NCI-H2196 treated with DMSO at 0.1 percent for 48 hours (cell line): ENCODE data around the gene NAALAD2.
"Not testable (repeated sequence)": the region's sequence is repeated elsewhere in the genome, so short reads cannot be mapped to it uniquely, and the experiment has no call there.

Source experiments
- DNase-seq: peaks from one replicate; lab custom pipeline; 2025; ENCODE audit not compliant: unreplicated experiment; lab: John Stamatoyannopoulos, UW

The NAALAD2 gene

DNA sequence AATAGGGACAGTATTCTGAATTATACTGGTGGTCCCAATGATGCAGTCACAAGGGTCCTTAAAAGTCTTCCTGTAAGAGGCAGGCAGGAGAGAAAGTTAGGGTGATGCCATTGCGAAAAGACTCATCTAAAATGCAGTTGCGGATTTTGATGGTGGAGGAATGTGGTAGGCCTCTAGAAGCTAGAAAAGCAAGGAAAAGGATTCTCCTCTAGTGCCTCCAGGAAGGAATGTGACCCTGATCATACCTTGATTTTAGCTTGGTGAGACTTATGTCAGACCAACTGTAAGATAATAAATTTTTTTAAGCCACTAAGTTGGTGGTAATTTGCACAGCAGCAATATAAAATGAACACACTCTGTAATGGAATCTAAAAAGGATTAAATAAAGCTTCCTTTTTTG lies 54.5 kb downstream of the NAALAD2 start:
- DNase-seq = no peak

- DNase-seq = no peak
Observed at GRCh38 chr11:90192869-90193582, 58.6 kb downstream of the NAALAD2 start.

GRCh38 chr11:90197377-90197776 lies 62.9 kb downstream of the NAALAD2 start:
- no peak for DNase-seq

DNA sequence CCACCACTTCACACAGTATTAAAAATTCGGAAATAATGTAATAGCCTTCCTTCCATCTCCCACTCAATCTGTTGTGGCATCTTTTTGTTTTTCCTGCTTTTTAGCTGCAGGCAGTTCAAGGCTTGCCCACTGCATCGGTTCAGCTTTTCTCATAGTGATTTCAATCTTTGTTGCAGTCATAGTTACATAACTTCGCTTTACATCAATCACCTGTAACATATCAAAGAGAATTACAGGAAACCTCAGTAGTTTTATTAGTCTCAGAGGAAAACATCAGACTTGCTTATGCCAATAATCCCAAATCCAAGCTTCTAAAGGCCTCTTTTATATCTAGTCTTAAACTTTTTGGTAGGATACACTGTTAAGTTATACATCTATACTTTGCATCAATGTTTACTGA lies 67.9 kb downstream of the NAALAD2 start:
- DNase-seq = no peak

- no peak for DNase-seq
Observed at GRCh38 chr11:90204407-90204806, 69.9 kb downstream of the NAALAD2 start.

DNA sequence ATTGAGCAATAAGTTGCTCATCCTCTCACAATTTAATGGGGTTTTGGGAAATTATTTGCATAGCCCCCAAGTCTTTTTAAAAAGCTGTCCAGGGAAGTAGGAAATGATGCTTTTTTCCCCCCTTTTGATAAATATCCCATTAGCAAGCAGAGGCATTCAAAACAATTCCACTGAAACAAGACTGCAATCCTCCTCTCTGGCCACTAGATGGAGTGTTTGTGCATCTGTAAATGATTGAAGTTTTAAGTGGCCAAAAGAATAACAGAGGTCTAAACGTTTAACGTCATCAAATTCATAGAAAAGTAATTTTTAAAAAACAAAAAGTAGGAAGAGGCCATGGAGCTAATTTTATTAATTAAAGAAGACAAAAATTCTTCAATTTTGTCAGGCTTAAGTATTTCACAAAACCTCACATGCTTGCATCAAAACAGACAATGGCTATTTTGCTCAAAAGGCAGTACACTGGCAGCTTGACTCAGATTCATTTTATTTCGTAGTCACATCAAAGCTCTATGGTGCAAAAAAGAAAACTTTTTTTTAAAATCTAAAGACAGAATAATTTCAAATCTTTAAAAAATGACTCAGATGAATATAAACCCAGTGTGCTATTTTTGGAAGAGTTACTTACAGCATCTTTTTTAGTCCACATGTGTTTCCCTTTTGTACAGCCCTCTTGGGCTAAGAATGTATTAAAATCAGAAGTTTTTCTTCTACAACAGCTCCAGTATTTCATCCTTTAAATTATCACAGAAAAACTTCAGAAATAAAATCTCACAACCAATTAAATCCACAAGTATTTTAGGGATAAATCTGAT lies 70.6 kb downstream of the NAALAD2 start:
- DNase-seq = peak; percentile 52

GRCh38 chr11:90207992-90208391 lies 73.5 kb downstream of the NAALAD2 start:
- DNase-seq = not testable (repeated sequence)

DNA sequence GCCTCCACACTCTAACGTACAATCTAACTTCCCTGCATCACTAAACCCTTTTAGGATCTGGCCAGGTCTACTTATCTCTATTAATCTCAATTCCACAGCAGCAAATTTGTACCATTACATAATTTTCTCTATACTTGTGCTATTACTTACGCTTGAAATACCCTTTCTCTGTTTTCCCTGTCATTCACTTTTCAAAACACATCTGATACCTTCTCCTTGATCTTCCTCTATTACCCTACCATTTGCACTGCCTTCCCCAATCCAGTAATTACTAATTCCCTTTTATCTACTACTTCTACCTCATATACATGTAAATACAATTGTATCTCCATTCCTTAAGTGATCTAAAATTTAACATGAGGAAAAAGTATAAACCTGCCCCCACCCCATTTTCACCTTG lies 74.4 kb downstream of the NAALAD2 start:
- no peak for DNase-seq

GRCh38 chr11:90213322-90213721 lies 78.9 kb downstream of the NAALAD2 start:
- DNase-seq = no peak

DNA sequence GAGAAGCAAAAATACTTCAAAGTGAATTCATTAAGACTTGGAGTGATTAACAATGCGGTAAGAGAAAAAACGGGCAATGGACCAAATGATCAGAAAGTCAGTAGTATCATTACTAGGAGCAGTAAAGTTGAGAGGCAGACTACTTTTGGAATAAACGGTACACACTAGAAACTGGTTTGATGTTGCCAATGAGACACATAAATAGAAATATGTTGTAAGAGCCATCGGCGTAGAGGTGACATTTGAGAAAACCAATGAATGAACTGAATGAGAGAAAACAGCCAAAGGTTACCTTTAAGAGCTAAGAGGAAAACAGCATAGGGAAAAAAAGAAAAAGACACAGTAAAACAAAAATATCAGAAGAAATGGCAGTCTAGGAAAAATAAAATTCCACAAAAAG lies 82.1 kb downstream of the NAALAD2 start:
- DNase-seq = no peak

DNA sequence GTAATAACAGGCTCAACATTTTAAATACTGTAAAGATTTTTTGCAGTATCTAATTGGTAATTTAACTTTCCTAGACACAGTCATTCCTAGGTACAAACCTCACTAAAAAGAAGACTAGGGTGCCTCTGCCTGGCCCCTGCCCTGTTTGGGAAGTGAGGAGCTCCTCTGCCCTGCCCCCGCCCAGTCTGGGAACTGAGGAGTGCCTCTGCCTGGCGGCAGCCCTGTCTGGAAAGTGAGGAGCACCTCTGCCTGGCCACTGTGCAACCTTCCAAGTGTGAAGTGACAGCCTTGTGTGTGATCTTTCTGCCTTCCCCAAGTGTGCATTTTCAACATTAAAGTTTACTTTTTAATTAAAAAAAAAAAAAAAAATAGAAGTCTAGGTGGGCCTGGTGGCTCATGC lies 84.1 kb downstream of the NAALAD2 start:
- DNase-seq = no peak

DNA sequence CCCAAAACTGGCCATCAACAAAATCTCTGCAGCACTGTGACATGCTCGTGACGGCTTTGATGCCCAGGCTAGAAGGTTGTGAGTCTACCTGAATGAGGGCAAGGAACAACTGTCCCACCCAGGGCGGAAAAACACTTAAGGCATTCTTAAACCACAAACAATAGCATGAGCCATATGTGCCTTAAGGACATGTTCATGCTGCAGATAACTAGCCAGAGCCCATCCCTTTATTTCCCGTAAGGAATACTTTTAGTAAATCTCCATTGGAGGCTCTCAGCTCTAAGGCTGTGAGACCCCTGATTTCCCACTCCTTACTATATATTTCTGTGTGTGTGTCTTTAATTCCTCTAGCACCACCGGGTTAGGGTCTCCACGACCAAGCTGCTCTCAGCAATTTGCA lies 85.0 kb downstream of the NAALAD2 start:
- no peak for DNase-seq

DNA sequence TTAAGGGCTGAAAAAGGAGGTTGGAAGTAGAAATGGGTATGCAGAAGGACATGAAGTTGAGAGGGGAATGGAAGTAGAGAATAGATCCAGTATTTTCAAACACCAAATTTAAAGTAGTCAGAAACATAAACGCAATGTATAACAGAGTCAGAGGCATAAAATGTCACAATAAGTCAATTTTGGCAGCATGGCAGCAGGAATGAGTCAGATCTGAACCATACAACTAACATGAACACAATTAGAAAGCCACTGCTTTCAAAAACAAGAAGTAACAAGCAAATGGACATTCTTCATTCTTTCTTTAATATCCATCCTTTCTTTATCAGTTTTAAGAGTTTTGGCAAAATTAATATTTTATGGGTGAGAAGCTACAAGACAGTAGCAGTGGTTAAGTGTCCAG lies 85.9 kb downstream of the NAALAD2 start:
- no peak for DNase-seq

DNA sequence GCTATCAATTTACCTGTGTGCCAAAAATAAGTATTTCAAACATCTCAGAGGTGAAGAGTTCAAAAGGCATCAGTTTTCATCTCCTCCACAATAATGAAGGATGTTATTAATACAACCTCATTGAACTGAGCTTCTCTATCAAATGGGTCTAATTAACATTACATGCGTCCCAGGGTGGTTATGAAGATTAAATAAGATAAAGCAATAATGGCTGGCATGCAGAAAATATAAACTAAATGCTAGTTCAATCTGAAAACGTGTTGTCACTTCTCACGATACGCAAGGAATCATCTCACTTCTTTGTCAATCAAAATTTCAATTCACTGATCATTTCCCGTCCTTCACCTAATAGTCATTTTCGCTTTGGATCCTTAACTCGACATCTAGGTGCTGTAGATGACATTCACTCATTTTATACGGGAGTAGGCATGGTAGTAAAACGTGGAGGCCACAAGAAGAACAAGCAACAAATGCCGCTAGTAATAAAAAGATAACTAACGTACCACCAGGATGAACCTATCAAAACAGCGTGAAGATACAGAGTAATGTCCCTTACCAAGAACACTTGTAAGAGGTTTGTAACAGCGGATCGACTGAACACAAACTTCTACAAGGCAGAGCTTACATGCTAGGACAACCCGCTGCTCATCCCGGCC lies 87.5 kb downstream of the NAALAD2 start:
- no peak for DNase-seq

DNA sequence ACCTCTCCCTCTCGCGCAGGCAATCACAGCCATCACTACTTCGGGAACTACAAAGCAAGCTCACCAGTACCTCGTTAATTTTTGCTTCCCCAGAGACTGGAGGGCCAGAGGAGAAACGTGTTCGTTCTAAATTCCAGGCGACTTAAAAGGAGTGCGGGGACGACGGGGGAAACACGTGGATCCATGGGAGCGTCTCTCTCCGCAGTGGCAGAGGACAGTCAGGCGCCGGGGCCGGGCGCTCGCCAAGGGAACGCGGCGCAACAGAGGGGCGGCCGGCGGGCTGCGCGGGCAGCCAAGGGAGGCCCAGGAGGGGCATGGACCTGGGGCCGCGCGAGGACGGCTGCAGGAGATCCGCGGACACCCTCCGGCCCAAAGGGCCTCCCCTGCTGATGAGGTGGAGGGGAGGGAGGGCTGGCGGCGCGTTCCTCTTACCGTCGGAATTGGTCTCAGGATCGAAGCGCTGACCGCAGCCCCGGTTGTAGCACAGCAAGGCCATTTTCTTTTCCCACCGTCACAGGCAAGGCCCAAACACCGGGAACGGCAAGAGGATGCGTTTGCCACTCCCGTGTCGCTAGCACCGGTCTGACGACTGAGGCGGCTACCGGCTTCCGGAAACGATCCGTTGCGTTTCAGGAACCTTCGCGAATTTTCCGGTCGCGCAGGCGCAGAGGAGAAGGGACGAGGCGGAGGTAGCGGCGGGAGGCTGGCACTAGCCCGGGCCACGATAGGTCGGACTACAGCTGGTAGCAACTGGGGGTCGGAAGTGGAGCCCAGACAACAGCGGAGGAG lies 88.2 kb downstream of the NAALAD2 start, which contains the start of gene CHORDC1:
Gene CHORDC1, minus strand, starts transcription at position 591 of the 789 bp plus-strand sequence. Its CDS starts 95 bp downstream, at position 496.
- DNase-seq = peak; percentile 78

DNA sequence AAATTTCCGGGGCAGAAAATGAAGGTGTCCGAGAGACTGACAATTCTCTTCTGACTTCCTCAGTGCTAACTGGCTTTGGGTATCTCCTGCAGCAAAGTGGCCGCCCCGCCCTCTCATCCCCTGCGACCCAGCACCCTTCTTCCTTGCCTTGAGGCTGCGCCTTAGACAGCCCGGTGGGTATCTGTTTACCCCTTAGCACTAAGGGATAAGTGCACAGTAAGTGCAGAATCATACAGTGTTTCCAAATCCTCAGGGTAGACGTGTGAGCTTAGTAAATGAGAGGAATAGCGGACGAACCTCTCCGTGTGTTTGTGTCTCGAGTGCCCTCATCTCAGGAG lies 88.8 kb downstream of the NAALAD2 start:
- no peak for DNase-seq

GRCh38 chr11:90228056-90228455 lies 93.6 kb downstream of the NAALAD2 start:
- DNase-seq = no peak

DNA sequence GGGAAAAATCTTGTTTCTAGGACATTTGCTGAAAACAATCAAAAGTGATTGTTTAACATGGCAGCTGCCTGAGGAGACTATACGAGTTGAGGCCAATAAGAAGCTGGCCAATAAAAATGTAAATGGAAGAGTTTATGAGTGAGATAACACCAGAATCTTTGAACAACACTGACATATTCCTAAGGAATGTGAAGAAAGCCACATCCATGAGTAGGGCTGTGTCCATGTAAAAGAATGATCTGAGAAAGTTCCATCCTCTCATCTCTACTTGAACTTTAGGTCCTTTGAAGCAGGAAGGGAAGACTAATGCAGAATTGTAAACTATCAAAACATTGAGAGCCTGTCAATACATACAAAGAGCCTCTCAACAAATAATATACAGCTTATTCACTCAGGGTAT lies 95.3 kb downstream of the NAALAD2 start:
- DNase-seq = no peak

DNA sequence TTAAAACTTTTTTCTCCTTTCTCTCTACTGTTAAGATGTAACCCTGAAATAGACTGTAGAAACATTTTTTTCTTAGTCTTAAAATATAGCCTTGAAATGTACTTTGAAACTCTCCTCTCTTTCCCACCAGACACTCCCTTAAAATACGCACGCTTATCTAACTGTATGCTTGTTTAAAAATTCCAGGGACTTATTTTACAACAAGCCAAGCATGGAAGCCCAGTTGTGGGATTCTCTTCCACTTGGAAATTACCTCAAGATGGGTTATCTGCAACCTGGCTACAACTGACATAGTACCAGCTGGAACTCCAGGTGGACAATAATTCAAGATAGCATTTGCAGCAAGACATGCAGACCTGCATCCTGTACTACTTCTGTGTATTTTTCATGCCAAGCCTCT lies 100.5 kb downstream of the NAALAD2 start:
- DNase-seq = no peak

GRCh38 chr11:90235526-90235925 lies 101.1 kb downstream of the NAALAD2 start:
- DNase-seq = no peak

DNA sequence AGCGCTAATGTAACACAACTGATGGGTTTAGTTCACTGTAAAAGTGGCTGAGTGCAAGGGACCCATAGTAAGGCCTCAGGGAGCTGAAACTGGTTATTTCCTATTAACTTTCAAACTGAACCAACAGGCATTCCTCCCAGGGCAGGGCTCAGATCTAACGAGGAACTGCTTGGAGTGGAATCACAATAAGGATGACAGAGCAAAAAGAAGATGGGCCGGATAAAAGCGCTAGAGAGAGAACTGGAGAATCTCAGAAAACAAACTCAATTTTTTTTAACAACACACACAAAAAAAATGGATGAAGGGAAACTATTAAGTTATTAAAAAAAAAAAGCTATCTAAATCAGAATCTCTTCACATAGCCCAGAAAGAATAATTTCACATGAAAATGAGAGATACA lies 102.5 kb downstream of the NAALAD2 start:
- no peak for DNase-seq
